Thoracic aorta (tissue), 2 donors: ENCODE measurements around the gene UBA1. TPM values are rescaled to one million over a fixed set of nuclear protein-coding genes. Genes with fewer than 3 reads are reported as not detected.

Experiments used
- ATAC-seq: fragments of 150-250 bp; one replicate; pipeline ENCODE4 v1.8.0; 2017; ENCODE audit warnings: low read depth; ENCODE audit not compliant: insufficient number of reproducible peaks, low FRiP score
- DNase-seq: peaks from one replicate; pipeline ENCODE4 v3.0.0-alpha.2; 2020; ENCODE audit warnings: low spot score
- H3K27ac ChIP-seq, 2 donors: fragments of 200-600 bp; sonication (generic); 1 replicate in 1 of 2; 2 replicates in 1 of 2; pipeline ENCODE4 v1.5.1; 2016; ENCODE audit warnings: mild to moderate bottlenecking in 2 of 2, moderate library complexity in 2 of 2
- H3K27me3 ChIP-seq: fragments of 200-600 bp; sonication (generic); replicated peaks from 2 replicates; pipeline ENCODE4 v1.6.0; 2016; ENCODE audit warnings: mild to moderate bottlenecking; ENCODE audit not compliant: insufficient read depth
- H3K36me3 ChIP-seq: fragments of 200-600 bp; sonication (generic); one replicate; pipeline ENCODE4 v1.5.1; 2016
- H3K4me1 ChIP-seq, 2 donors: fragments of 200-600 bp; sonication (generic); 1 replicate in 1 of 2; 2 replicates in 1 of 2; pipeline versions ENCODE4 v1.5.1 to v1.6.0; 2016; ENCODE audit warnings: low read depth in 2 of 2, mild to moderate bottlenecking in 1 of 2; ENCODE audit not compliant: control insufficient read depth in 1 of 2
- H3K4me3 ChIP-seq: fragments of 200-600 bp; sonication (generic); 2 replicates; pipeline ENCODE4 v1.5.1; 2016; ENCODE audit warnings: mild to moderate bottlenecking
- H3K9me3 ChIP-seq: fragments of 200-600 bp; sonication (generic); 2 replicates; pipeline ENCODE4 v1.5.1; 2016
- total RNA-seq, 2 donors: library from RNA; depleted of rRNA; stranded (reverse); fragments of >200 nt; gene quantifications; one replicate each; pipeline versions ENCODE4 v1.1.0 to v1.2.3, GENCODE V29; 2016
- TF ChIP-seq, protein P1 (sequence below): fragments of 200-600 bp; sonication (generic); IDR thresholded peaks from one replicate; pipeline ENCODE4 v1.5.1; 2019; ENCODE audit warnings: antibody characterized with exemption

The UBA1 gene
- total RNA-seq, 2 donors from 2014 or later = 132 to 133 TPM

DNA sequence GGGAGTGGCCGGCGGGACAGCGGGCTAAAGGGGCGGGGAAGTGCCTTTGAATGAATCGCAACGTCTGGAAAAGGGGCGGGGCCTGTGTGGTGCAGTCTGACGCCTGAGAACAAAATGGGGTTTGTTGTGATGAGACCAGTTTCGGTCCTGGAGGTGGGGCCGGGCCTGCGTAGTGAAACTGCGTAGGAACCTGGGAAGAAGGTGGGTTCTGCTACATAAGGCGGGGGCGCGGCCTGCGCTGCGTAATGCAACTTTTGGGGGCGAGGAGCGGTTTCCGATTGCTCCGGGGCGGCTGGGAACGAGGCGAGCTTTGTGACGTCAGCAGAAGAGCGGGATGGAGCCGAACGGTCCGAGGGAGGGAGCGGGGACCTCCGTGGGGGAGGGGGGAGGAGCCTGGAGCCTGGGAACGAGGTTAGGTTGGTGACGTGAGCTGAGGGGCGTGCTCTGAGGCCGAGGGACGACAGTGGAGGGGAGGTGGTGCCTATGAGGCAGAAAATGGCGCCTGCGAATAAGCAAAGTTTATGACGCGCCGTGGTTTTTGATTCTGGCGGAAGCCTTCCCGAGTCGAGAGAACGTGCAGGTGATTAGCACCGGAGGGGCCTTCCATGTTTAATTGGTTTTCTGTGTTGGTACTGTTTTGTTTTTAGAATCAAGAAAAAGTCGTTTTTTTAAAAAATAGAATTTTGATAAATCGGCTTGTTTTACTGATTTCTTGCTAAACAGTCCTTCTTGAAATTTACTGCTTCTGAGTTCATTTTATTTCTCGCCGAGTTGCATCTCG is 39.9 kb downstream of the UBA1 start:
- Histone ChIP-seq H3K9me3 (no peaks in the 10 kb centered on the region), H3K27me3 (no peaks in the 10 kb centered on the region), H3K4me3 (peak overlapping the region; percentile 80), H3K36me3 (peaks cover 4% of the 10 kb centered on the region), H3K4me1 (peaks cover 0 to 13% of the 10 kb centered on the region in 2 donors), H3K27ac (peak overlapping the region; percentile 93 to 98)
- ATAC-seq = peak; percentile 94
- TF ChIP-seq, protein P1, sequence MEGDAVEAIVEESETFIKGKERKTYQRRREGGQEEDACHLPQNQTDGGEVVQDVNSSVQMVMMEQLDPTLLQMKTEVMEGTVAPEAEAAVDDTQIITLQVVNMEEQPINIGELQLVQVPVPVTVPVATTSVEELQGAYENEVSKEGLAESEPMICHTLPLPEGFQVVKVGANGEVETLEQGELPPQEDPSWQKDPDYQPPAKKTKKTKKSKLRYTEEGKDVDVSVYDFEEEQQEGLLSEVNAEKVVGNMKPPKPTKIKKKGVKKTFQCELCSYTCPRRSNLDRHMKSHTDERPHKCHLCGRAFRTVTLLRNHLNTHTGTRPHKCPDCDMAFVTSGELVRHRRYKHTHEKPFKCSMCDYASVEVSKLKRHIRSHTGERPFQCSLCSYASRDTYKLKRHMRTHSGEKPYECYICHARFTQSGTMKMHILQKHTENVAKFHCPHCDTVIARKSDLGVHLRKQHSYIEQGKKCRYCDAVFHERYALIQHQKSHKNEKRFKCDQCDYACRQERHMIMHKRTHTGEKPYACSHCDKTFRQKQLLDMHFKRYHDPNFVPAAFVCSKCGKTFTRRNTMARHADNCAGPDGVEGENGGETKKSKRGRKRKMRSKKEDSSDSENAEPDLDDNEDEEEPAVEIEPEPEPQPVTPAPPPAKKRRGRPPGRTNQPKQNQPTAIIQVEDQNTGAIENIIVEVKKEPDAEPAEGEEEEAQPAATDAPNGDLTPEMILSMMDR = no peak
- peak; percentile 90 for DNase-seq

DNA sequence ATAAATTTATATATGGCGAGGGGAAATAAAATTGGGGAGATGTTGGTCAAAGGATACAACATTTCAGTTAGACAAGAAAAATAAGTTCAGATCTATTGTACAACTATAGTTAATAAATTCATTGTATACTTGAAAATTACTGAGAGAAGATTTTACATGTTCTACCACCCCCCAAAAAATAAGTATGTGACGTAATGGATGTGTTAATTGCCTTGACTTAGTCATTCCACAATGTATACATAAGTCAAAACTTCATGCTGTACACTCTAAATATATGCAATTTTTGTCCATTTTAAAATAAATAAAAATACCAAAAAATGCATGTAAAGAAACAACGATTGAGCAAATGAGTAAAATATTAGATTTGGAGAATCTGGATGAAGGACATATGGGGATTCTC is 41.0 kb downstream of the UBA1 start:
- H3K27ac ChIP-seq = no peak overlapping the region
- ATAC-seq (no peak), DNase-seq (no peak)
- peak overlapping the region; percentile 80 for H3K4me3 ChIP-seq
- TF ChIP-seq, protein P1 = no peak
- peaks cover 0 to 13% of the 10 kb centered on the region in 2 donors for H3K4me1 ChIP-seq
- H3K36me3 ChIP-seq = no peaks in the 10 kb centered on the region
- no peaks in the 10 kb centered on the region for H3K27me3 ChIP-seq
- H3K9me3 ChIP-seq = no peaks in the 10 kb centered on the region

DNA sequence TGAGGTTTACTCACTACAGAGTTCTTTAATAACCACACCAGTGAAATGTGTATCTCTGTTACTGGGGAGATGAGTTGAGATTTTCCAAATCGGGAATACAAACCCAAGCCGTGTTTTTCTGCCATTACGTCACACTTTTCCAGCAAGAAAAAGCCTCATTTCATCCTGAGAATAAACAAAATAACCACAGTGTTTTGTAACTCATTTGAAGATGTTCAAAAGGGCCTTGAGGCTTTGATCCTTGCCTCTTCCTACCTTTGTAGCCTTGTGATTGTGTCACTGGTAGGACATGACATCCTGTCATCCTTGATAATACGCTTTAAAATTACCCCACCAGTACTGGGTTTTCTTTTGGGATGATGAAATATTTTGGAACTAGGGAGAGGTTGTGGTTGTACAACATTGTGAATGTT is 42.1 kb downstream of the UBA1 start:
- Histone ChIP-seq H3K4me3 (no peak overlapping the region), H3K4me1 (peaks cover 0 to 13% of the 10 kb centered on the region in 2 donors), H3K27ac (peak overlapping the region in 1 of 2 donors; percentile 27), H3K9me3 (no peaks in the 10 kb centered on the region), H3K36me3 (no peaks in the 10 kb centered on the region), H3K27me3 (no peaks in the 10 kb centered on the region)
- TF ChIP-seq, protein P1 = no peak
- DNase-seq (no peak), ATAC-seq (no peak)

DNA sequence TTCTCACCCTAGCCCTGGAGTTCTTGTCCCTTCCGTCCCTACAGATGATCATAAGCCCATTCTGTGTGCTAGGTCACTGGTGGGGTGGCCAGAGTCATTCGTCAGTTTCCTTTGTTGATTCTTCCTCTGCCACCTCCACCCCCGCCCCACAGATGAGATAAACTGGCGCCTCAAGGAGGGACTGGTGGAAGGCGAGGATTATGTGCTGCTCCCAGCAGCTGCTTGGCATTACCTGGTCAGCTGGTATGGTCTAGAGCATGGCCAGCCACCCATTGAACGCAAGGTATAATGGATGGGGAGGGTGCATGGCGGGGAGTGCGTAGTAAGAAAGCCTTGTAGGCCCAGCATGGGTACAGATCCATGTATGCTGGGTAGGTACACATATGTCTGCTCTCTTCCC is 45.6 kb downstream of the UBA1 start:
- H3K36me3 ChIP-seq = peaks cover 15% of the 10 kb centered on the region
- H3K27ac ChIP-seq = no peak overlapping the region
- H3K4me1 ChIP-seq = peaks cover 0 to 8% of the 10 kb centered on the region in 2 donors
- H3K27me3 ChIP-seq = no peaks in the 10 kb centered on the region
- TF ChIP-seq, protein P1 = no peak
- no peak for ATAC-seq
- H3K4me3 ChIP-seq = no peak overlapping the region
- no peaks in the 10 kb centered on the region for H3K9me3 ChIP-seq
- no peak for DNase-seq

DNA sequence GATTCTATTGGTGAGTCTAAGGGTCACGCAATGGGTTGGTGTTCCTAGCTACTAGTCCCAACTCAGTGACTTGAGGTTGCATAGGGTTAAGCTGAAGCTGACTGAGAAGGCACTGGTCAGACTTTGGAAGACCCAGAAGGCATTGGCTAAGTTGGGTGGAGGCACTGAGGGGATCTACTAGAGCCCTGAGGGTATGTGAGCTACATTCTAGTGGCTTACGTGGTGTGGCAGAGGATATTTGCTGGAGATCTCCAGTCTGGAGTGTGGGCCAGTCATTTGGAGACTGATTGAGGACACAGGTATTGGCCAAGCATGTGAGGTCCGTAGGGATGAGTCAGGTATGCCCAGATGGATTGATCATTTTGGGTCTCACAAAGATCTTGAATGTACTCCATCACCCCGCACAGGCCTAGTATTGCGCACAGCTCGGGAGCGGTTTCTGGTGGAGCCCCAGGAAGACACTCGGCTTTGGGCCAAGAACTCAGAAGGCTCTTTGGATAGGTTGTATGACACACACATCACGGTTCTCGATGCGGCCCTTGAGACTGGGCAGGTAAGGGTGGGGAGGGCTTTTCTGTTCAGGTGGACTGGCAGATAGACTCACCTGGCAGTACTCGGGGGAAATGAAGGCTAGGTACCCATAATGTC is 46.4 kb downstream of the UBA1 start:
- DNase-seq = no peak
- H3K36me3 ChIP-seq = peaks cover 20% of the 10 kb centered on the region
- H3K4me1 ChIP-seq = peaks cover 0 to 8% of the 10 kb centered on the region in 2 donors
- H3K27ac ChIP-seq = no peak overlapping the region
- ATAC-seq = no peak
- H3K9me3 ChIP-seq = no peaks in the 10 kb centered on the region
- H3K27me3 ChIP-seq = no peaks in the 10 kb centered on the region
- no peak overlapping the region for H3K4me3 ChIP-seq
- TF ChIP-seq, protein P1 = no peak
